ENCODE results near the gene C8B.

C8B gene

DNA sequence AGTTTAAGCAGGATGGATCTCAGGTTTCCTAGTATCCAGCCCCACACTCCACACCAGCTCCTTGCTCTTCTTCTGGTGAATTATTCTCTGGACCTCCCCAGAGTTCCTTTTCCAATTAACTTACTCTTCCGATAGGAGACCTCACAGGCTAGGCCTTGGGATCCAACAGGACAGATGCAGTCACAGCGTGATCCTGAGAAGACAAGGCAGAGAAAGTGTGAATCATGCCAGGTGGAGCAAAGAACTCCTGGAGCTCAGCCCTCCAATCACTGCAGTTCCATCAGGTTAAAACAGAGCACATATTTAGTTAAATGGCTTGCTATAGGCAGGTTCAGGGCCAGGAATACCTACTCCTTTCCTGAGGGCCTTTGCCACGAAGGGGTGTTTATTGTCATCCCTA lies 34.1 kb downstream of the C8B start:
- Histone ChIP-seq H3K27me3 (peaks cover under 1% of the 10 kb centered on the region), H3K4me1 (ENCODE audit: control insufficient read depth in 1 of 2, insufficient read depth in 1 of 2, low read depth in 1 of 2, low read length in 1 of 2) (no peaks in the 10 kb centered on the region), H3K4me3 (ENCODE audit: low read depth in 1 of 2, low read length in 1 of 2) (no peak overlapping the region), H3K9me3 (no peaks in the 10 kb centered on the region), H3K36me3 (no peaks in the 10 kb centered on the region), H3K27ac (no peak overlapping the region)
- TF ChIP-seq, protein P1, sequence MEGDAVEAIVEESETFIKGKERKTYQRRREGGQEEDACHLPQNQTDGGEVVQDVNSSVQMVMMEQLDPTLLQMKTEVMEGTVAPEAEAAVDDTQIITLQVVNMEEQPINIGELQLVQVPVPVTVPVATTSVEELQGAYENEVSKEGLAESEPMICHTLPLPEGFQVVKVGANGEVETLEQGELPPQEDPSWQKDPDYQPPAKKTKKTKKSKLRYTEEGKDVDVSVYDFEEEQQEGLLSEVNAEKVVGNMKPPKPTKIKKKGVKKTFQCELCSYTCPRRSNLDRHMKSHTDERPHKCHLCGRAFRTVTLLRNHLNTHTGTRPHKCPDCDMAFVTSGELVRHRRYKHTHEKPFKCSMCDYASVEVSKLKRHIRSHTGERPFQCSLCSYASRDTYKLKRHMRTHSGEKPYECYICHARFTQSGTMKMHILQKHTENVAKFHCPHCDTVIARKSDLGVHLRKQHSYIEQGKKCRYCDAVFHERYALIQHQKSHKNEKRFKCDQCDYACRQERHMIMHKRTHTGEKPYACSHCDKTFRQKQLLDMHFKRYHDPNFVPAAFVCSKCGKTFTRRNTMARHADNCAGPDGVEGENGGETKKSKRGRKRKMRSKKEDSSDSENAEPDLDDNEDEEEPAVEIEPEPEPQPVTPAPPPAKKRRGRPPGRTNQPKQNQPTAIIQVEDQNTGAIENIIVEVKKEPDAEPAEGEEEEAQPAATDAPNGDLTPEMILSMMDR (IDR thresholded peaks at IDR 0.05) = no peak

DNA sequence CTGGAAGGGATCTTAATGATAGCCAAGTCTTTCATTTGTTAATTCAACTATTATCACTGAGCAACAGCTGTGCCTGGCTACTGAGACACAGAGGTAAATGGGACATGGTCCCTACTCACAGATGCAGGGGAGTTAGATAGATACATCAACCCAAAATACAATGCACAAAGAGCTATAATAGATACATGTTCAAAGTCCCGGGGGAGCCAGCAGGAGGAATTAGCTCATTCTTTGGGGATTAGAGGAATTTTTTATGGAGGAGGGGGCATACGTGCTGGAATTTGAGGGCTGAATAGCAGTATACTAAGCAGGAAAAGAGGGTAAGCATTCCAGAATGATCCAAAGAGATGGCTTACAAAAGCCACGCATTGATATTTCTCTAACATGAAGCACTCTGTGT lies 34.6 kb downstream of the C8B start:
- Histone ChIP-seq H3K27me3 (no peaks in the 10 kb centered on the region), H3K4me1 (ENCODE audit: control insufficient read depth in 1 of 2, insufficient read depth in 1 of 2, low read depth in 1 of 2, low read length in 1 of 2) (no peaks in the 10 kb centered on the region), H3K9me3 (no peaks in the 10 kb centered on the region), H3K27ac (no peak overlapping the region), H3K36me3 (no peaks in the 10 kb centered on the region), H3K4me3 (ENCODE audit: low read depth in 1 of 2, low read length in 1 of 2) (no peak overlapping the region)
- TF ChIP-seq, protein P1 (IDR thresholded peaks at IDR 0.05) = no peak

DNA sequence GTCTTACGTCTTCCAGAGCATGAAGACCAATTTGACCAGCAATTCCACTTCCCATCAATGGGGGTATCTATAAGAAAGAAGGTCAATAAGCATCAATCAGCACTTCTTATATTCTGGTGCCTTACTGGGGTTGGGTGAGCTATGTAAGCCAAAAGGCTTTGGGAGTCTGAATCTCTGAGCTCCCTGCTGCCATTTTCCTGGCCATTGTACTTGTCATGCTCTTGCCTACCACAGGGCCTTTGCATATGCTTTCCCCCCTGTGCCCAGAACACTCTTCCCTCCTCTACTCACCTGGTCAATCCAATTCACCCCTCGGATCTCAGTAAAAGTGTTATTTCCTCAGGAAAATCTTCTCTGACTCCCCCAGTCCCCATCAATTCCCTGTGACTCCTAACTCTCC lies 36.3 kb downstream of the C8B start:
- no peak overlapping the region for H3K27ac ChIP-seq
- no peaks in the 10 kb centered on the region for H3K9me3 ChIP-seq
- no peaks in the 10 kb centered on the region for H3K4me1 ChIP-seq (ENCODE audit: control insufficient read depth in 1 of 2, insufficient read depth in 1 of 2, low read depth in 1 of 2, low read length in 1 of 2)
- H3K27me3 ChIP-seq = no peaks in the 10 kb centered on the region
- no peak overlapping the region for H3K4me3 ChIP-seq (ENCODE audit: low read depth in 1 of 2, low read length in 1 of 2)
- TF ChIP-seq, protein P1 (IDR thresholded peaks at IDR 0.05) = no peak
- H3K36me3 ChIP-seq = no peaks in the 10 kb centered on the region

DNA sequence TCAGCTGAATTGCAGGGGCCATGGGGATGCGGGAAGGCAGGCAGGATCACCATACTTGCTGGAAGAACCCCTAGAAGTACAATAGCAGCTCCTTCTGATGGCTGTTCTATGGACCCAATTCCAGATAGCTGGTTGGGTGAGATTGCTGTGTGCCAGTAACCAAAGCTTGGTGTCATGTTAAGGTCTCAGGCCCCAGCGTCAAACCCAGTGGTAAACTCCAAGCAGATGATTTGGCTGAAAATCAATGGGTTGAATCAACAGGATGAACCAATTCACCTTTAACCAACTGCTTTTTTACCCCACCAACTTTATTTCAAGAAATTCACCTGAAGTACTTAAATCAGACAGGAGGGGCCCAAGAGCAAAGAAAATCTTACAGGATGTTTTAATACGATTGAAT lies 37.8 kb downstream of the C8B start:
- Histone ChIP-seq H3K9me3 (no peaks in the 10 kb centered on the region), H3K4me3 (ENCODE audit: low read depth in 1 of 2, low read length in 1 of 2) (no peak overlapping the region), H3K36me3 (no peaks in the 10 kb centered on the region), H3K27ac (no peak overlapping the region), H3K27me3 (no peaks in the 10 kb centered on the region), H3K4me1 (ENCODE audit: control insufficient read depth in 1 of 2, insufficient read depth in 1 of 2, low read depth in 1 of 2, low read length in 1 of 2) (no peaks in the 10 kb centered on the region)
- TF ChIP-seq, protein P1 (IDR thresholded peaks at IDR 0.05) = no peak

DNA sequence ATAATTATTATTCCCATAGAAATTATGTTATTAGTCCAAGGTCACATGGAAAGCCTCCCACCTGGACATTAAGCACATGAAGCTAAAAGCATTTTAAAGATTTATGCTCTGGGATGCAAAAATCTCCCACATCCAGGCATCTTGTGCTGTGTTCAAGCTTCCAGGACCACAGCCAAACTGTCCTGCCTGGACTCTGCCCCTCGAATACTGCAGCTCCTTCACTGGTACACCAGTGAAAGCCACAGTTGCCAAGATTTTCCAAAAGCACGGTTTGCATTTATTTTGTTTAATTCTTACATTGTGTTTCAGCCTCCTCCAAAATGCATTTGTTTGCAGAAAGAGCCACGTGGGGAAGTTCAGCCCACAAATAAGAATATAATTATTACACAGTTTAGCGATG lies 38.6 kb downstream of the C8B start:
- Histone ChIP-seq H3K27ac (no peak overlapping the region), H3K4me3 (ENCODE audit: low read depth in 1 of 2, low read length in 1 of 2) (no peak overlapping the region), H3K4me1 (ENCODE audit: control insufficient read depth in 1 of 2, insufficient read depth in 1 of 2, low read depth in 1 of 2, low read length in 1 of 2) (no peaks in the 10 kb centered on the region), H3K9me3 (no peaks in the 10 kb centered on the region), H3K27me3 (no peaks in the 10 kb centered on the region), H3K36me3 (no peaks in the 10 kb centered on the region)
- TF ChIP-seq, protein P1 (IDR thresholded peaks at IDR 0.05) = no peak

DNA sequence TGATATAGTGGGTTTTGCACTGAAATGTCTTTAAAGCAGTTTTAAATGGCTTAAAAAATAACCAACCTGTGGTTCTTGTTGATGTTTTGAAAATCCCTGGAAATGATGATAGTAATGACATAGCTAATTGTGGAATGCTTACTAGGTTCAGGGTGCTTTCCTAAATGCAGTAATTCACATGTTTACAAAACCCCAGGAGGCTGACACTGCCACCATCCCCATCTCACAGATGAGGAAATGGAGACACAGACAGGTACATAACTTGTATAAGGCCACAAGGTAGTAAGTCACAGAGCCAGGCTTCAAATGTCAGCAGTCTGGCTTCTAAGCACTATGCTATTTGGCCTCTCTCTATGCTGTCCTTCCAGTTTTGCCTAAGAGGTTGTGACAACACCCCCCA lies 40.6 kb downstream of the C8B start:
- Histone ChIP-seq H3K9me3 (no peaks in the 10 kb centered on the region), H3K4me1 (ENCODE audit: control insufficient read depth in 1 of 2, insufficient read depth in 1 of 2, low read depth in 1 of 2, low read length in 1 of 2) (no peaks in the 10 kb centered on the region), H3K27ac (no peak overlapping the region), H3K4me3 (ENCODE audit: low read depth in 1 of 2, low read length in 1 of 2) (no peak overlapping the region), H3K36me3 (no peaks in the 10 kb centered on the region), H3K27me3 (no peaks in the 10 kb centered on the region)
- TF ChIP-seq, protein P1 (IDR thresholded peaks at IDR 0.05) = no peak

Data from neutrophil (primary cell).